SK-N-DZ (cell line): ENCODE measurements around the gene SPINK1.
"Not testable (repeated sequence)": the region's sequence is repeated elsewhere in the genome, so short reads cannot be mapped to it uniquely, and the experiment has no call there.

Experiments used
- DNase-seq: peaks from one replicate; pipeline ENCODE4 v3.0.0-alpha.2; 2015; ENCODE audit warnings: low spot score

SPINK1 gene

DNA sequence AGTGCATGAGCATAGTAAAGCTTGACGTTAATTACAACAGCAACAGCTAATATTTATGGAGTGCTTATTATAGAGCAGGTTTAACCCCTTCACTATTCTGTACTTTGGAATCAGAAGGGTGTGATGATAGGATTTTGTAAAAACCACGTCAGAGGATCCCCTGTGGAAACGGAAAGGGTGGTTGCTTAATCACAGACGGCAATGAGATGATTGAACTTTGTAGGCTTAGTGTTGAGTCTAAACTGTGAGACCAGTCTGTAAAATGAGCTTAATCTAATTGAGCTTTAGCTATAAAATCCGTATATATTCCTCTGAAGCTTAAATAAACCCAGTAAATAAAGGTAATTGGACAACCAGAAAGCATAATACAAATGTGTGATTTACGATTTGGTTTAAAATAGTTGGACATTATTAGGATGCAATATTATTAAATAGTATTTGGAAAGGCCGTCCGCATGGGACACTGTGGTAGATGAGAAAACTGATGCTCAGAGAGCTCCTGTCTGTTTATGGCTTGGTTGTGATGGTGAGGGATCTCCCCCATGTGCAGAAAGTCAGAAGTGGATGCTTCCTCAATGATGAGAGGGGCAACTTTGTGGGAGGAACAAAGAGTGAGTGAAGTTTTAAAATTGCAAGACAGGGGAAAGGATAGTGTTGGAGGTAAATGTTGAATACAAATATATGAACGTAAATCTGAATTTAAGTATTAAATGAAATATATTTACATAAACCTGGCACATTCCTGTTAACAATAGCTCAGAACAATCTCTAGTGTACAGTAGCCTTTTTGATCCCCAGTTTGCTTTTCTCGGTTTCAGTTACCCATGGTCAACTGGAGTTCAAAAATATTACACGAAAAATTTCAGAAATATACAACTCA is 23.7 kb upstream of the SPINK1 start:
- no peak for DNase-seq

DNA sequence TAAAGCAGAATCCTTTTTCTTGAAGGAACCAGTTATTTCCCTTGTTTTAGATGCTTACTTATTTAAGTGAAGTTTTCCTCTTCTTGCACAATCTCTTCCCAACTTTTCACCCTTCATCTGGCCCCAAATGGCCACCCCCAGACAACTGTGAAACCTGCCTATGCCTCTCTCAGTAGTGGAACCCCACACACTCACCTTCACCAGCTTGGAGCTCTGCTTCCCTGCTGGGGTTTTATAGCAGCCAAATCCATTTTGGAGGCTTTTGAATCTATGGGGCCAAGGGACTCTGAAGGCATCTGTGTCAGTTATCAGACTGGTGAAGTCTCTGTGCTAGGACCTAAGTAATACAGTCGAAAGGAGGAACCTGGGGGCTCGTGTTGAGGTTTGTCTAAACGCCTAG is 22.9 kb upstream of the SPINK1 start:
- no peak for DNase-seq

- DNase-seq = no peak
Observed at GRCh38 chr5:147853372-147853987, 22.0 kb upstream of the SPINK1 start.

DNA sequence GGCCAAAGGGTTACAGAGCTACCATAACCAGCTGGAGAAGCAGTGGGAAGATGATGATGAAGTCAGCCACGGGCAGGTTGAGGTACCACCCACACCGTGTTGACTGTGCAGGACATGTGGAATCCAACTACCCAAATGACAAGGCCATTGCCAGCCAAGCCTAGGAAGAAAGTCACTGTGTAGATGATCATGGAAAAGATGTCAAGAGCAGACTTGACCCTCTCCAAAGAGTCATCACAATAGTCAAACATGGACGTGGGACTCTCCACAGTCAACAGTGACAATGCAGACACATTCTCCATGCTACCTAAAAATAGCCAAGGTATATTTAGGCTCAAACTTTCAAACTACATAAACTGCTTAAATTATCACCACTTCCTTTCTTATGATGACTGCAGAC is 20.9 kb upstream of the SPINK1 start:
- no peak for DNase-seq

- no peak for DNase-seq
Observed at GRCh38 chr5:147851578-147851977, 20.1 kb upstream of the SPINK1 start.

DNA sequence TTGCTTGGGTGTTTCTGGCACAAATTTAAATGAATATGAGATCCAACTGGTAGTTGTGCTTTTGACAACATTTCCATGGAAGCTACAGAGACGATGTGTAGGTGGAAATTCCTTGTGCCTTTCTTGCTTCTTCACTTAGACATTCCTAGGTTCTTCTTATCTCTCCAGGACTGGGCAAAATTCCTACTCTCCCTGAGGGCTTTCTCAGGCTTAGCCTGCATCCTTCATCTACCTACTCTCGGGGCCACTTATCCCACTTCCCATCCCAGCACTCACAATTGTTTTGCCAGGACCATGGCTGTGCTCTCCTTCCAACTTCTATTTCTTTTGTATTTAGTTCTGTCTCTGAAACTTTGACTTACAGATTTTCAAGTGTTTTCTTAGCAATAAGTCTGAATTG is 17.8 kb upstream of the SPINK1 start:
- no peak for DNase-seq

DNA sequence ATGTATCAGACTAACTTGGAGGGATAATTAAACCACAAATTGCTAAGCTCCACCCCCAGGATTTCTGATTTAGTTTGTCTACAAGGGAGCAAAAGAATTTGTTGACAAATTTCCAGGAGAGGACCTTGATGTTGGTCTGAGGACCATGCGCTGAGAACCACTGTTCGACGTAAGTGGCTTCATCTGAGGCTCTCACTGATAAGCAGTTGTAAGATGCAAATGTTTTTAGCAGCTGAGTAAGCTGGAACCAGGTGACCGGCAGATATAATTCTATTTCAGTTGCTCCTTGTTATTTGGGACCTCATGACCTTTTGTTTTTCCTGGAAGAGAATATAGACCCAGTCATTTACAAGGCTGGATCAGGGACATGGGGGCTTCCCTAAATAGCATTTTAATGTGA is 14.1 kb upstream of the SPINK1 start:
- no peak for DNase-seq

DNA sequence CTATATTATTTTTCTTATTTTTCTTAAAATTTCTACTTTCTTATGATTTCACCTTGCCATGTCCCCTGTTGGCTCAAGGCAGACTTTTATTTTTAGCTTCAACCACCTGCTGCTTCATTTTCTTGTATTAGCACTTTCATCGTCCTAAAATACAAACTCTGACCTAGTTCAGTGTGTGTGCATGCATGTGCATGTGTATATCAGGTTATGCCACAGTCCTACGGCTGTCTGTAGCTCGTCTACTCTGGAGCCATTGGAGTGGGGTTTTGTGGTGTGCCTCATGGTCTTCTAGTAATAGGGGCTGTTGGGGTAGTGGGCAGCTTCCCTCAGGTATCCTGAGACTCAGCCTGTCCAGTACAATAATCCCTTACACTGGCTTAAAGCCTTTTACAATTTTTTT is 13.4 kb upstream of the SPINK1 start:
- DNase-seq = no peak

DNA sequence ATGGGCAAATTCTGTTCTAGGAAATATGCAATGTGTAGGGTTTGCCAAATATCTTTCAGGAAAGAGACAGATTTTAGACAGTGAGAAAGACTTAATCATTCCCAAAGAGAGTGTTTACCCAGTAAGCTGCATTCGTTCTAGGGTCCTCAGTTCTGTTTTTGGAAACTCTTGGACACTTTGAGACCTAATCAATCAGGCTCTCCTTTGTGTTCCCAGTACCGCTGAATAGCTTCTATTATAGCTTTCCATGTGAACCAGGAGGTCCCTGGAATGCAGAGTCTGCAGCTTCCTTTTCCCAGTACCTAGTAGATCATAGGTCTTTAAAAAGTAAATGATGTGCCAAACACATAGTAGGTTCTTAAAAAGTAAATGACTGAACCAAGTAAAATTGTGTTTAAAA is 11.4 kb upstream of the SPINK1 start:
- no peak for DNase-seq

GRCh38 chr5:147836439-147836838 is 5.0 kb upstream of the SPINK1 start:
- no peak for DNase-seq

DNA sequence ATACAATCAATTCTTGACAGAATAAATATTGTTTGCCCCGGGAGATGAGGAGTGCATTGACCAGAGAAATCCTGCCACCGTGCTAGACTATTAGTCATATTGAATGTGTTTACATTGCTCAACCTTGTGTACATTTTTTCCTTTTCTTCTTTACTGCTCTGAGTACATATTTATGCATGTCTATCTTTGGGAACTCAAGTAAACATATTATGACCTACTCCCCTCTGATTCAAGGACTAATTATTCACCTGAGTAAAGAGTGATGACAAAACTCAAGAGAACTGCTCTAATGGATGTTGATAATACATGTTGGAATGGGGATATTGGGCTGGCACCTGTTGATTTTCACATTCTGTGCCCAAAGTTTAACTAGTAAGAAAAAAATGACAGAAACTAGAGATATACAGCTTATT is 3.9 kb upstream of the SPINK1 start:
- DNase-seq = no peak

GRCh38 chr5:147832541-147832940 is 1.1 kb upstream of the SPINK1 start:
- DNase-seq = no peak

- DNase-seq = no peak
Observed at GRCh38 chr5:147830035-147830434, 1.4 kb downstream of the SPINK1 start.

DNA sequence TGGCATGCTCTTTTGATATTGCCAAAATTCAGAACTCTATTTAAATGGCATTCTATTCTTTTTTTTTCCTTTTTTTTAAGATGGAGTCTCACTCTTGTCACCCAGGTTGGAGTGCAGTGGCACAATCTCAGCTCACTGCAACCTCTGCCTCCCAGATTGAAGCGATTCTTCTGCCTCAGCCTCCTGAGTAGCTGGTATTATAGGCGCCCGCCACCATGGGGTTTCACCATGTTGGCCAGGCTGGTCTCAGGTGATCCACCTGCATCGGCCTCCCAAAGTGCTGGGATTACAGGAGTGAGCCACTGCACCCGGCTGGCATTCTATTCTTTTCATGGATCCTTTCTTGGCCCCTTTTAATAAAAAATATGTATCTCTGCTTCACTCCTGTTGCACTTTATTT is 4.5 kb downstream of the SPINK1 start:
- DNase-seq = not testable (repeated sequence)

- no peak for DNase-seq
Observed at GRCh38 chr5:147826361-147826760, 5.1 kb downstream of the SPINK1 start.

- DNase-seq = peak; percentile 76
Observed at GRCh38 chr5:147822686-147823491, 8.6 kb downstream of the SPINK1 start.

DNA sequence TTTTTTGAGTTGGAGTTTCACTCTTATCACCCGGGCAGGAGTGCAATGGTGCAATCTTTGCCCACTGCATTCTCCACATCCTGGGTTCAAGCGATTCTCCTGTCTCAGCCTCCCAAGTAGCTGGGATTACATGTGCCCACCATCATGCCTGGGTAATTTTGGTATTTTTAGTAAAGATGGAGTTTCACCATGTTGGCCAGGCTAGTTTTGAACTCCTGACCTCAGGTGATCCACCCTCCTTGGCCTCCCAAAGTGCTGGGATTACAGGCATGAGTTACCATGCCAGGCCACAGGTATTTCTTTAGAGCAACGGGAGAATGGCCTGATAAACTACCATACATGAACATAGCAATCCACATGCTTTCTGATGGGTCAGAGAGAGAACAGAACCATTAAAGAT is 9.2 kb downstream of the SPINK1 start:
- DNase-seq = not testable (repeated sequence)

GRCh38 chr5:147821766-147822165 is 9.7 kb downstream of the SPINK1 start:
- no peak for DNase-seq

GRCh38 chr5:147819261-147819770 is 12.2 kb downstream of the SPINK1 start:
- no peak for DNase-seq

DNA sequence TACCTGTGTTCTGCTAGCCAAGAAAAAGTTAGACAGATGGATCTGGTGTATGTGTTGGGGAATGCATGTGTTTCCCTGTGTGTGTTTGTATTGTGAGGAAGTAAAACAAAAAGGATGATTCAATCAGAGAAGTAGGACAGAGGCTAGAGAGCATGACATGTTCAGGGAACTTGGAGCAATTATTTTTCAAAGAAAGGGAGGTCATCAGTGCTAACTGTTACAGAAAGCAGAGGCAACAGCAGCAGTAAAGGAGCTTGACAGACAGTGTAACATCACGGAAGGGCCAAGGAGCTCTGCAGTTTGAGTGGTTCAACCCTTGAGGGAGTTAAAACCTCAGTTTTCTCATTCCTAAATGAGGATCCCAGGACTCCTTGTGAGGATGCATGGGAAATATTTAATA is 13.2 kb downstream of the SPINK1 start:
- no peak for DNase-seq

DNA sequence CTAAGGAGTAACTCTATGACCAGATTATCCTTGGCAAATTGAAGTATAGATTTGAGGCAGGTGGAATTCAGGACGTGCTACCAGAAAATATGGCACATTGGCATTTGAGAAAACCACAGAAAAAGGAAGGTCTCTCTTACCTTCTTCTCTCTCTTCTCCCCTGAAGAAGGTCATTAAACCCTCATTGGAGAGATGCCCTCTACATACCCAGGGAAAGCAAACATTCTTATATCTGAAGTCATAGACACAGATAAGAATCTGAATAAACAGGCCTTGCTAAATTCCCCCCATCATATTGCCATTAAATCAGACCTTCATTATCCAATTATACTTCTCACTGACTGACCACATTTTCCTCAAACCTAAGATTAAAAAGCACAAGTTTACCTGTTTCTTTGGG is 17.8 kb downstream of the SPINK1 start:
- DNase-seq = no peak
